Measurements from ENCODE around the gene CCDC170.

The CCDC170 gene

DNA sequence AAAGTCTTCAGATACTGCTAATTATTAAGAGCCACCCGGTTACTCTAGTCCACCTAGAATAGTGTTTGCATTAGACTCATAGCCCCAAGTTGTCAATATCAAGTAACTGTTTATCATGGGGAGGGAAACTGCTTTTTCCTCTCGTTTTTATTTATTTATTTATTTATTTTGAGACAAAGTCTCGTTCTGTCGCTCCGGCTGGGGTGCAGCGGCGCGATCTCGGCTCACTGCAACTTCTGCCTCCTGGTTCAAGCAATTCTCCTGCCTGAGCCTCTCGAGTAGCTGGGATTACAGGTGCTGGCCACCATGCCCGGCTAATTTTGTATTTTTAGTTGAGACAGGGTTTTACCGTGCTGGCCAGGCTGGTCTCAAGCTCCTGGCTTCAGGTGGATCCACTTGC lies 16.1 kb upstream of the CCDC170 start:
- no peaks in the 10 kb centered on the region for H3K36me3 ChIP-seq (ENCODE audit: insufficient read depth, low read length)
- H3K9ac ChIP-seq (ENCODE audit: low read depth, low read length) = no peak overlapping the region
- 0 out of 2 replicates have a peak, but pooled peaks cover 4% of the 10 kb centered on the region for H3K4me1 ChIP-seq (ENCODE audit: insufficient read depth, low read length)
- no peaks in the 10 kb centered on the region for H3K9me3 ChIP-seq (ENCODE audit: control insufficient read depth, insufficient read depth, low read length)

DNA sequence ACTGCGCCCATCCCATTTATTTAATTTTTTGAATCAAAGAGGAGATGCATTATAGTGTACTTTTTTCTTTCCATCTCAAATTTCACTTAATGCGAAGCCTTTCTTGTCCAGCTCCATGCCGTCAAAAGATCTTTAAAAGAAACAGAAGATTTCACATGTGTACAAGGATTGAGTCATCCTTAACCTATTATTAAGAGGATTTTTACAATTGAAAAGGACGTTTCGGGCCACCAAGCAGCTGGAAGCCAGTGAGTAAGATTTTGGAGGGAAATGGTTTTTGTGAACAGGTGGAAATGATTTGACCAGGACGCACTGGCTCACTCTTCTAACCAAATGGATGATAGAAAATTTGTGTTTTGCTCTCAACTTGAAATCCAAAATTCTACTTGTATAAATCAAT lies 15.1 kb upstream of the CCDC170 start:
- Histone ChIP-seq H3K36me3 (ENCODE audit: insufficient read depth, low read length) (no peaks in the 10 kb centered on the region), H3K9ac (ENCODE audit: low read depth, low read length) (no peak overlapping the region), H3K4me1 (ENCODE audit: insufficient read depth, low read length) (peaks cover 9% of the 10 kb centered on the region; the same call in 1 of the 2 replicates), H3K9me3 (ENCODE audit: control insufficient read depth, insufficient read depth, low read length) (no peaks in the 10 kb centered on the region)

DNA sequence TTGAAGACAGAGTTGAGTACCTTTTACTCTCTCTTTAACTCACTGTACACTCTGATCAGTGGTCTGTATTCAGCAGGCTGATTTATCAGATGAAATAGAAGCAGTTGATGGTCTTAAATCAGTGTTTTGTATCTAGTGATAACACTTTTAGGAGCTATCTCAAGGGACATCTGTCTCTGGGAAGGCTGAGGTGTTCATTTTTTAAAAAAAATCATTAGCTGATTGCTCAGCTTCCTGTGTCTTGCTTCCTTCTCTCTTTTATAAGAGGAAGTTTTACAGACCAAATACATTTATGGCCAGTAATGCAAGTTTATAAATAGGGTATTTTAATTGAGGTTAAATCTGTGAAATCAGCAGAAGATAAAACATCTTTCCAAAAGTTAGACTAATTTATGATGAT lies 12.0 kb upstream of the CCDC170 start:
- peaks cover 9% of the 10 kb centered on the region for H3K4me1 ChIP-seq (ENCODE audit: insufficient read depth, low read length)
- H3K9ac ChIP-seq (ENCODE audit: low read depth, low read length) = no peak overlapping the region
- H3K9me3 ChIP-seq (ENCODE audit: control insufficient read depth, insufficient read depth, low read length) = no peaks in the 10 kb centered on the region
- H3K36me3 ChIP-seq (ENCODE audit: insufficient read depth, low read length) = no peaks in the 10 kb centered on the region

DNA sequence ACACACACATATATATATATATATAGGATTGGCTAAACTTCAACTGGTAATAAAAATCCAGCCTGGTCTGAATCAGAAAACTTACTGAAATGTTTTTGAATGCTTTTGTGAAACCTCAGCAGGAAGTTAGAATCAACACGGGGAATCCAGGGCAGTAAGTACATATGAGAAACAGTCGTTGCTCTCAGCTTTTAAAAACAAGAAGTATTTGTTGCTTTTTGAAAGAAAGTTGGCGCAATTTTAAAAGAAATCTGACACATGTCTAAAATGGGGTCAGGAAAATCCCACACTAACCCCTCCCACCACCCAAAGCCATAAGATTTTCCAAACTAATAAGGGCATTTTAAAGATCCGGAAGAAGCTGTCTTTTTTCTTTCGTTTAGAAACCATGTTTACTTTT lies 11.5 kb upstream of the CCDC170 start:
- Histone ChIP-seq H3K36me3 (ENCODE audit: insufficient read depth, low read length) (no peaks in the 10 kb centered on the region), H3K4me1 (ENCODE audit: insufficient read depth, low read length) (peaks cover 9% of the 10 kb centered on the region), H3K9ac (ENCODE audit: low read depth, low read length) (no peak overlapping the region)

DNA sequence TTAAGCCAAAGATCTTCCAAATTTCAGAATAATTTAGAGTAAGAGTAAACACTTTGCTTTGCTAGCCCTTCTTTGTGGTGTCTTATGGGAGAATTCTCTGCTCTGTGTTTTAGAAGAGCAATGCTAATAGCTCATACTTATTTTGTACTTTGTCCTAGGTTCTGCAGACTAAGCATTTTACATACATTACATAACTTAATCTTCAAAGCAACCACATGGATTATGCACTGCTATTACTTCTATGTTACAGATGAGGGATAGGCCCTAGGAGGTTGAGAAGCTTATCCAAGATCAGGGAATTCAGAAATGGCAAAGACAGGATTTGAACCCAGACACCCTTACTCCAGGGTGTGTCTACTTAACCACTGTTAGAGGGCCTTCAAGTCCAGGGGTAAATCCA lies 9.8 kb upstream of the CCDC170 start:
- Histone ChIP-seq H3K4me1 (ENCODE audit: insufficient read depth, low read length) (peaks cover 5% of the 10 kb centered on the region), H3K9ac (ENCODE audit: low read depth, low read length) (no peak overlapping the region), H3K36me3 (ENCODE audit: insufficient read depth, low read length) (no peaks in the 10 kb centered on the region), H3K9me3 (ENCODE audit: control insufficient read depth, insufficient read depth, low read length) (no peaks in the 10 kb centered on the region)

More for the DNA sequence above, 11.5 kb upstream of the CCDC170 start:
- H3K9me3 ChIP-seq (ENCODE audit: control insufficient read depth, insufficient read depth, low read length) = no peaks in the 10 kb centered on the region

DNA sequence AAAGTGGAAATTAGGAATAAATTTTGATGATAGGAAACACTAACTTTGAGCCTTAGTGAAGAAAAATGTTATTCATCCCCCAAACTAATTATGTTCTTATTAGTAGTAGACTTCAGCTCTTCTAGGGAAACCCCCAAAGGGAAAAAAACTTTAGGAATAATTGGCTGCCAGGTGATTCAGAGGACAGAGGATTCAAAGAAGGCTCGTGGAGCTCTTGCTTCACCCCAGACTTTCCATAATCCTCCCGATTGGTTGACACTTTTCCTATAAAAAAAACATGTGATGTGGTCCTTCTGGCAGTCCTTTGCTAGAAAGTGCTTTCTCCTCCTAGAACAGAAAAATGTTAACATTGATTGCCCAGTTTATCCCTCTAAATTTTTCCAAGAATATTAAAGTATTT lies 5.6 kb upstream of the CCDC170 start:
- Histone ChIP-seq H3K4me1 (ENCODE audit: insufficient read depth, low read length) (no peaks in the 10 kb centered on the region; the same call in 1 of the 2 replicates), H3K9me3 (ENCODE audit: control insufficient read depth, insufficient read depth, low read length) (no peaks in the 10 kb centered on the region), H3K9ac (ENCODE audit: low read depth, low read length) (no peak overlapping the region), H3K36me3 (ENCODE audit: insufficient read depth, low read length) (no peaks in the 10 kb centered on the region)

DNA sequence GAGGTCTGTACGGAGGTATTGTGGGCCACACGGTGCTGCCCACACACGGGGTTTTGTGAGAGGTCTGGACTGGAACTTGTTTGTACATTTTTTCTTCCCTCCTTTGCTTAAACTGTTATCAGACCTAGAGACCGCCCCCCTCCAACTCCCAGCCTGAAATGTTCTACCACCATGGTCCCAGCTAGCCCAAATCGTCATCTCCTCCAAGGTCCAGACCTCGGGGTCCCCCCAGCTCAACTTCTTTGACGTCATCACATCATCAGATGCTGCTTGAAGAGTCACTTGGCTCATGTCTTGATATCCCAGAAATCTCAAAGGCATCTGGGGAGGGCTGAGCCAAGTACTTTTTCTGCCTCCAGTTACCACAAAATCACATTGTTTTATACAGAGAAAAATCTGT lies 2.8 kb upstream of the CCDC170 start:
- Histone ChIP-seq H3K36me3 (ENCODE audit: insufficient read depth, low read length) (no peaks in the 10 kb centered on the region), H3K9me3 (ENCODE audit: control insufficient read depth, insufficient read depth, low read length) (no peaks in the 10 kb centered on the region), H3K4me1 (ENCODE audit: insufficient read depth, low read length) (peaks cover 3% of the 10 kb centered on the region; the same call in 1 of the 2 replicates), H3K9ac (ENCODE audit: low read depth, low read length) (no peak overlapping the region)

DNA sequence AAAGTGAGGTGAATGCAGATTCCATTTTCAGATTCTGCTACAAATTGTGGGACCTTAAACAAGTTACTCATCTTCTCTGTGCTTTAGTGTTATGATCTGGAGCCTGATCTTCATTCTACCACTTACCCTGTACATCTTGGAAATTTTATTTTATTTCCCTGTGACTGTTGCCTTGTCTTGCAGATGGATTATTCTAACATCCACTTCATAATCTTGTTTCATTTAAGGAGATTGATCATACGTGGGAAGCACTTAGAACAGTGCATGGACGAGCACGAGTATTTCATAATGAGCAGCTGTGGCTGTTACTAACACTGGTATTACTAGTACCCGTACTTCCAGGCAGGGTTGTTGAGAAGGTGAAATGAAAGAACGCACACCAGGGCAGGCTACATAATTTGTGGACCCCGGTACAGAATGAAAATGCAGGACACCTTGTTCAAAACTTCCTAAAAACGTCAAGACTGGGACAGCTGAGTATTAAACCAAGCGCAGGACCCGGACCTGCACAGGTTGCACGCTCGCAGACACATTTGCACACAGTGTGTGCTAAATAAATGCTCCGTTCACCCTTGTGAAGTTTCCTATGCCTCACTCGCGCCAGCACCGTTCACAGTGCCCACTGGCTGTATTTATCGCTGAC lies 535 bp upstream of the CCDC170 start:
- H3K9ac ChIP-seq (ENCODE audit: low read depth, low read length) = peak overlapping the region; percentile 76

DNA sequence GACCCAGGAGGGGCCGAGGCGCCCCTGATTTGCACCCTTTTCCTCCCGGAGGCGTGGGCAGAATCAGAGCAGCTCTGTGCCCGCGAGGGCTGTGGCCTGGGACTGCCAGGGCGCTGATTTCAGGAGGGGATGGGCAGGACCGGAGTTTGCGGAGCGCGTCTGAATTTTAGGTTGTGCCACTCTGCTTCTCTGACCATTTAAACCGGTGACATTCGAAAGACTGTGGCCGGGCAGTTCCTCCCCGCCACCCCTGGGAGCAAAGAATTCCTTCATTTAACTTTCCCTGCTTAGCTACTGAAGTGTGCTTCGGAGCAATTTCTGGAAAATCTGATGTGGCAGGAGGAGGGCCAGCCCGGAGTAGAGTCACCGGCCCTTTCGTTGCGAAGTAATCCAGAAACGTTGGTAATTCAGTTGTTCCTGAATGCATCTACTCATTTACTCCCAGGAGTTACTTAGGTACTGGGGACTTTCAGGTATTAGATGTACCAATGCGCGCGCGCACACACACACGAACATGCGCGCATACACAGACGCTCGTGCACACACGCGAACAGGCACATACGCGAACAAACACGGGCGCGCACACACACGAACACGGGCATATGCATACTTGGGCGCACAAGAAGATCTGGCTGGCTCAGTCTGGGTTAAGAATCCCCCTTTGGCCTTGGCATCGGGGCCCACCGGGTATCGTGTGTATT lies 568 bp downstream of the CCDC170 start:
- Histone ChIP-seq H3K36me3 (ENCODE audit: insufficient read depth, low read length) (no peaks in the 10 kb centered on the region), H3K9ac (ENCODE audit: low read depth, low read length) (peak overlapping the region; percentile 76), H3K9me3 (ENCODE audit: control insufficient read depth, insufficient read depth, low read length) (no peaks in the 10 kb centered on the region), H3K4me1 (ENCODE audit: insufficient read depth, low read length) (peaks cover 3% of the 10 kb centered on the region; the same call in 1 of the 2 replicates)

More for the DNA sequence above, 535 bp upstream of the CCDC170 start:
- no peaks in the 10 kb centered on the region for H3K9me3 ChIP-seq (ENCODE audit: control insufficient read depth, insufficient read depth, low read length)
- no peaks in the 10 kb centered on the region for H3K36me3 ChIP-seq (ENCODE audit: insufficient read depth, low read length)
- peaks cover 3% of the 10 kb centered on the region; the same call in 1 of the 2 replicates for H3K4me1 ChIP-seq (ENCODE audit: insufficient read depth, low read length)

DNA sequence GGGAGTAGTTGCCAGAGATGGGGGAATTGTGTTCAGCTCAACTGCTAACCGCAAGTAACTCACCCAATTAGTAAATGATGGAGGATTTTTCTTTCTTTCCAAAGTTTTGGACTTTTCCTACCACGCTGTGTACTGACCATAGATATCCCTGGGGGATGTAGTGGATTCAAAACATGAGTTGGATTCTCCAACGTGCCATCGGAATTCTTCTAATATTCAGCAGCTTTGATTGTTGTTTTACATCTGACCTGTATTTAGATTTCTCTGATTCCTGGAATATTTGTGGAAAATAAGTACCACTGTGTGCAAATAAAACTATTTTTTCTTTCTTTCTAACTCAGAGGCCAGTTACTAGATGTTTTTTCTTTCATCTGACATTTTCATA lies 1.1 kb downstream of the CCDC170 start:
- H3K9ac ChIP-seq (ENCODE audit: low read depth, low read length) = peak overlapping the region; percentile 76; the same call in 1 of the 2 replicates
- H3K9me3 ChIP-seq (ENCODE audit: control insufficient read depth, insufficient read depth, low read length) = no peaks in the 10 kb centered on the region
- H3K4me1 ChIP-seq (ENCODE audit: insufficient read depth, low read length) = peaks cover 3% of the 10 kb centered on the region; the same call in 1 of the 2 replicates
- H3K36me3 ChIP-seq (ENCODE audit: insufficient read depth, low read length) = no peaks in the 10 kb centered on the region

DNA sequence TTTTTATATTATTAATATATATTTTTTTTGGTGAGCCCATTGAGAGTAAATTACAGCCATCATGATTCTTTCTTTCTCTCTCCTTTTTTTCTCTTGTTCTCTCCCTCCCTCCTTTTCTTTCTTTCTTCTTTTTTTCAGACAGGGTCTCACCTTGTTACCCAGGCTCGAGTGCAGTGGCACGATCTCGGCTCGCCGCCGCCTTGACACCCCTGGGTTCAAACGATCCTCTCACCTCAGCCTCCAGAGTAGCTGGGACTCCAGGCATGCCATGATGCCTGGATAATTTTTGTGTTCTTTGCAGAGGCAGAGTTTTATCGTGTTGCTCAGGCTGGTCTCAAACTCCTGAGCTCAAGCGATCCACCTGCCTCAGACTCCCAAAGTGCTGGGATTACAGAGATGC lies 1.6 kb downstream of the CCDC170 start:
- Histone ChIP-seq H3K9ac (ENCODE audit: low read depth, low read length) (no peak overlapping the region), H3K4me1 (ENCODE audit: insufficient read depth, low read length) (peaks cover 3% of the 10 kb centered on the region; the same call in 1 of the 2 replicates), H3K9me3 (ENCODE audit: control insufficient read depth, insufficient read depth, low read length) (no peaks in the 10 kb centered on the region), H3K36me3 (ENCODE audit: insufficient read depth, low read length) (no peaks in the 10 kb centered on the region)

DNA sequence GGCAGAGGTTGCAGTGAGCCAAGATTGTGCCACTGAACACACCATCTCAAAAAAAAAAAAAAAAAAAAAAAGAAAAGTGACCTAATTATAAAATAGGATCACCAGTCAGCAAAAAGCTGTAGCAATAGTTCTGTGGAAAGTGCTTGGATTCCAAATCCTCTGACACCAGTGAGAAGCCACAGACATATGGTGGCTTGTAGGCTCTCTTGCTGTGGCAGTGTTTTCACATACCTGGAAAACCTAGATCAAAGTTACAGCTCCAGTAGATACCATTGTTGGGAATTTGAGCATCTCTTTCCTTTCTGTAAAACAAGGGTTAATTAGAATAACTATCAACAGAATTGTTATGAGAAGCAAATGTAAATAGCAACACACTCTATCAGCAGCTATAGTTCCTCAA lies 4.1 kb downstream of the CCDC170 start:
- Histone ChIP-seq H3K36me3 (ENCODE audit: insufficient read depth, low read length) (no peaks in the 10 kb centered on the region), H3K9me3 (ENCODE audit: control insufficient read depth, insufficient read depth, low read length) (no peaks in the 10 kb centered on the region), H3K9ac (ENCODE audit: low read depth, low read length) (no peak overlapping the region), H3K4me1 (ENCODE audit: insufficient read depth, low read length) (peaks cover 7% of the 10 kb centered on the region; the same call in 1 of the 2 replicates)

DNA sequence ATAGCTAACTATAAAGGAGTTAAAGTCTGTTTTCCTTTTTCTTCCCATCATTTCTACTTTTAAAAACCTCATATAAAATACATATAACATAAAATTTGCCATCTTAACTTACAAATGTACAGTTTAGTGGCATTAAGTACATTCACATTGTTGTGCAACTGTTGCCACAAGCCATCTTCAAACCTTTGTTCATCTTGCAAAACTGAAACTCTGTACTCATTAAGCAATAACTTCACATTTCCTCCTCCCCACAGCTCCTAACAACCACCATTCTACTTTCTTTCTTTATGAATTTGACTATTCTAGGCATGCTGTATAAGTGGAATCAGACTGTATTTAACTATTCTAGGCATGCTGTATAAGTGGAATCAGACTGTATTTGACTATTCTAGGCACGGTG lies 4.5 kb downstream of the CCDC170 start:
- peaks cover 7% of the 10 kb centered on the region; the same call in 1 of the 2 replicates for H3K4me1 ChIP-seq (ENCODE audit: insufficient read depth, low read length)
- H3K9ac ChIP-seq (ENCODE audit: low read depth, low read length) = no peak overlapping the region
- no peaks in the 10 kb centered on the region for H3K36me3 ChIP-seq (ENCODE audit: insufficient read depth, low read length)
- H3K9me3 ChIP-seq (ENCODE audit: control insufficient read depth, insufficient read depth, low read length) = no peaks in the 10 kb centered on the region

DNA sequence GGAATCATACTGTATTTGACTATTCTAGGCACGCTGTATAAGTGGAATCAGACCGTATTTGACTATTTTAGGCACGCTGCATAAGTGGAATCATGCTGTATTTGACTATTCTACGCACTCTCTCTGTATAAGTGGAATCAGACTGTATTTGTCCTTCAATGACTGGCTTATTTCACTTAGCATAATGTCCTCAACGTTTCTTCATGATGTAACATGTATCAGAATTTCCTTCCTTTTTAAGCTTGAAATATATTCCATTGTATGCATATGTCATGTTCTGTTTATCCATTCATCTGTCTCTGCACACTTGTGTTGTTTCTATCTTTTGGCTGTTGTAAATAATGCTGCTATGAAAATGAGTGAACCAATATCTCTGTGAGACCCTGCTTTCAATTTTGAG lies 5.7 kb downstream of the CCDC170 start:
- H3K9ac ChIP-seq (ENCODE audit: low read depth, low read length) = no peak overlapping the region
- H3K9me3 ChIP-seq (ENCODE audit: control insufficient read depth, insufficient read depth, low read length) = no peaks in the 10 kb centered on the region
- peaks cover 7% of the 10 kb centered on the region; the same call in 1 of the 2 replicates for H3K4me1 ChIP-seq (ENCODE audit: insufficient read depth, low read length)
- H3K36me3 ChIP-seq (ENCODE audit: insufficient read depth, low read length) = no peaks in the 10 kb centered on the region
